Progenitor cell of endocrine pancreas (in vitro differentiated cells): ENCODE data around the gene CDH4. TPM values are rescaled to one million over a fixed set of nuclear protein-coding genes. Genes with fewer than 3 reads are reported as not detected.

Experiments
- DNase-seq: peaks from one replicate; pipeline ENCODE4 v3.0.0; 2021; ENCODE audit warnings: low spot score; ENCODE audit not compliant: unreplicated experiment
- H3K27ac Mint-ChIP-seq: 2 replicates; pipeline ENCODE4 v1.8.0; 2021; ENCODE audit warnings: mild to moderate bottlenecking, moderate library complexity, mixed read lengths
- H3K27me3 Mint-ChIP-seq: 2 replicates; pipeline ENCODE4 v1.8.0; 2021; ENCODE audit warnings: mixed read lengths
- H3K36me3 Mint-ChIP-seq: 2 replicates; pipeline ENCODE4 v1.8.0; 2022; ENCODE audit warnings: mixed read lengths; ENCODE audit not compliant: insufficient read depth
- H3K4me1 Mint-ChIP-seq: 2 replicates; pipeline ENCODE4 v1.8.0; 2021; ENCODE audit warnings: low read depth, mixed read lengths
- H3K4me3 Mint-ChIP-seq: 2 replicates; pipeline ENCODE4 v1.8.0; 2021; ENCODE audit warnings: low read depth, mild to moderate bottlenecking, moderate library complexity, mixed read lengths
- H3K9me3 Mint-ChIP-seq: 2 replicates; pipeline ENCODE4 v1.8.0; 2021; ENCODE audit warnings: low read depth, mixed read lengths
- total RNA-seq: library from RNA; stranded (reverse); gene quantifications from 2 replicates; pipeline ENCODE4 v1.2.1, GENCODE V29; 2021
- TF ChIP-seq, protein P1 (sequence below): fragments of 200-600 bp; sonication (generic); IDR thresholded peaks from one replicate; pipeline ENCODE4 v1.5.0; 2021; ENCODE audit warnings: antibody characterized with exemption, mild to moderate bottlenecking; ENCODE audit not compliant: unreplicated experiment

CDH4 gene
- total RNA-seq, 1 donor from 2014 or later = 0.43 TPM

DNA sequence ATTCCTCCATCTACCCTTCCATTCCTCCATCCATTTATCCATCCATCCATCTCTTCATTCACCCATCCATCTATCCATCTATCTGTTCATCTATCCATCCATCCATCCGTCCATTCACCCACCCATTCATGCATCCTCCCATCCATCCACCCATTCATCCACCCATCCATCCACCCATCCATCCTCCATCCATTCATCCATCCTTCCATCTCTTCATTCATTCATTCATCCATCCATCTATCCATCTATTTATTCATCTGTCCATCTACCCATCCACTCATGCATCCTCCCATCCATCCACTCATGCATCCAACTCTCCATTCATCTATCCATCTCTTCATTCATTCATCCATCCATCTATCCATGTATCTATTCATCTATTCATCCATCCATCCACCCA, 380.9 kb downstream of the CDH4 start:
- H3K27ac Mint-ChIP-seq = no peak overlapping the region
- peaks cover 23% of the 10 kb centered on the region for H3K27me3 Mint-ChIP-seq
- no peaks in the 10 kb centered on the region for H3K4me1 Mint-ChIP-seq
- DNase-seq = no peak
- no peaks in the 10 kb centered on the region for H3K36me3 Mint-ChIP-seq
- H3K4me3 Mint-ChIP-seq = no peak overlapping the region
- TF ChIP-seq, protein P1, sequence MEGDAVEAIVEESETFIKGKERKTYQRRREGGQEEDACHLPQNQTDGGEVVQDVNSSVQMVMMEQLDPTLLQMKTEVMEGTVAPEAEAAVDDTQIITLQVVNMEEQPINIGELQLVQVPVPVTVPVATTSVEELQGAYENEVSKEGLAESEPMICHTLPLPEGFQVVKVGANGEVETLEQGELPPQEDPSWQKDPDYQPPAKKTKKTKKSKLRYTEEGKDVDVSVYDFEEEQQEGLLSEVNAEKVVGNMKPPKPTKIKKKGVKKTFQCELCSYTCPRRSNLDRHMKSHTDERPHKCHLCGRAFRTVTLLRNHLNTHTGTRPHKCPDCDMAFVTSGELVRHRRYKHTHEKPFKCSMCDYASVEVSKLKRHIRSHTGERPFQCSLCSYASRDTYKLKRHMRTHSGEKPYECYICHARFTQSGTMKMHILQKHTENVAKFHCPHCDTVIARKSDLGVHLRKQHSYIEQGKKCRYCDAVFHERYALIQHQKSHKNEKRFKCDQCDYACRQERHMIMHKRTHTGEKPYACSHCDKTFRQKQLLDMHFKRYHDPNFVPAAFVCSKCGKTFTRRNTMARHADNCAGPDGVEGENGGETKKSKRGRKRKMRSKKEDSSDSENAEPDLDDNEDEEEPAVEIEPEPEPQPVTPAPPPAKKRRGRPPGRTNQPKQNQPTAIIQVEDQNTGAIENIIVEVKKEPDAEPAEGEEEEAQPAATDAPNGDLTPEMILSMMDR = no peak
- no peaks in the 10 kb centered on the region for H3K9me3 Mint-ChIP-seq

DNA sequence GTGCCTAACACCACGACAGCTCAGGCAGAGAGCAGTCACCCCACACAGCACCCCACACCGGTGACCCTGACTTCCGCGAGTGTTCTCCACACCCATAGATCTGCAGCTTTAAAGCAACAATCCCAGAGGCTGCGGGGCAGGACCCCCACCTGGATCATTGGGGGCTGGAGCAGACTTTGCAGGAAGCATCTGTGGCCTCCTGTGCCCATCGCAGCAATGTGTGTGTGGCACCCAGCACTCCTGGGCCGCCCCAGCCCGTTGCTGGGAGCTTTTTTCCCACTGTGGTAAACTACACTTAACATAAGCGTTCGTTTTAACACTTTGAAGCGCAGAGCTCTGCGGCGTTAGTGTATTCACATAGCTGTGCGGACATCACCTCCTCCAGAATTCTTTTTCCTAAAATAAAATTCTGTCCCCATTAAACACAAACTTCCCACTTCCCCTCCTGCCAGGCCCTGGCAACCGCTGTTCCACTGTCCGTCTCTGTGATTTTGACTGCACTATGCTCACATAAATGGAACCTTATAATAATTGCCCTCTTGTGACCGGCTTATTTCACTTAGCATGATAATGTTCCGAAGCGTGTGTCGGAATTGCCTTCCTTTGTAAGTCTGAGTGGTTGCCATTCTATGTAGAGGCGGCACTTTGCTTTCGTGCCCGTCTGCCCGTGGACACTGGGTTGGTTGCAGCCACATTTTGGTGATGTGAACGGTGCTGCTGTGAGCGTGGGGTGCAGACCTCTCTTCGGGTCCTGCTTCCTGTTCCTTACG, 382.5 kb downstream of the CDH4 start:
- TF ChIP-seq, protein P1 = no peak
- H3K36me3 Mint-ChIP-seq = no peaks in the 10 kb centered on the region
- peaks cover 30% of the 10 kb centered on the region for H3K27me3 Mint-ChIP-seq
- no peaks in the 10 kb centered on the region for H3K4me1 Mint-ChIP-seq
- no peak overlapping the region for H3K4me3 Mint-ChIP-seq
- no peak for DNase-seq
- no peaks in the 10 kb centered on the region for H3K9me3 Mint-ChIP-seq
- H3K27ac Mint-ChIP-seq = no peak overlapping the region

DNA sequence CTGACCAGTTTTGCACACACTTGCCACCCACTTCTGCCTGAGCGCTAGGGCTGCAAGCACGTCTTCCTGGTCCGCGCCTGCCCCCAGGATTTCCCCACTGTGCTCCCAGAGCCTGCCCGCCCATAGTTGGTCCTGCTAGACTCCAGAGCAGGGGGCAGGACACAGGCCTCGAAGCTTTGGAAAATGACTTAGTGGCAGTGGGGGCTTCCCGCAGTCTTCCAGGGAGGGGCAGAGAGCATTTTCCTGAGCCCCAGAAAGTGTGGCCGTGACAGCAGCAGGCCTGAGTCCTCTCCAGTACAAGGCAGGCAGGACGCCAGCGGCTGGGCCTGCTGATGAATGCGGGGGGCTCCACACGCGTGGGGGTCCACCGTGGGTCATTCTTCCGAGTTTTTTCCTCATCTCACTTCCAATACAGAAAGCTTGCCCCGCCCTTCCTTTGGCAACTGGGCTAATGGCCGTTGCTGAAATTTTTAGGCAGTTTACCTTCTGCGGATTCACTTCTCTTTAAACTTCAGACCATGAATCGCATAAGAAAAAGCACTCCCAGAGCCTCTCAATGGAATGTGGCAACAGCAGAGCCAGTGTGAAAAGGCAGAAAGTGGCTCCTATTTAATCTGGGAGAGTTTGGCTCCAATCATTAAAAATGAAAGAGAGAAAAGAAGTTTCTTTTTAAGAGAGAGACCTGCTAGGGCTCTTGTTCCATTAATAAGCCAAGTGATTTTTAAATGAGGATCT, 383.8 kb downstream of the CDH4 start:
- Mint-ChIP-seq H3K4me1 (no peaks in the 10 kb centered on the region), H3K9me3 (no peaks in the 10 kb centered on the region), H3K27me3 (peaks cover 35% of the 10 kb centered on the region), H3K4me3 (no peak overlapping the region), H3K27ac (no peak overlapping the region), H3K36me3 (no peaks in the 10 kb centered on the region)
- no peak for DNase-seq
- TF ChIP-seq, protein P1 = no peak

DNA sequence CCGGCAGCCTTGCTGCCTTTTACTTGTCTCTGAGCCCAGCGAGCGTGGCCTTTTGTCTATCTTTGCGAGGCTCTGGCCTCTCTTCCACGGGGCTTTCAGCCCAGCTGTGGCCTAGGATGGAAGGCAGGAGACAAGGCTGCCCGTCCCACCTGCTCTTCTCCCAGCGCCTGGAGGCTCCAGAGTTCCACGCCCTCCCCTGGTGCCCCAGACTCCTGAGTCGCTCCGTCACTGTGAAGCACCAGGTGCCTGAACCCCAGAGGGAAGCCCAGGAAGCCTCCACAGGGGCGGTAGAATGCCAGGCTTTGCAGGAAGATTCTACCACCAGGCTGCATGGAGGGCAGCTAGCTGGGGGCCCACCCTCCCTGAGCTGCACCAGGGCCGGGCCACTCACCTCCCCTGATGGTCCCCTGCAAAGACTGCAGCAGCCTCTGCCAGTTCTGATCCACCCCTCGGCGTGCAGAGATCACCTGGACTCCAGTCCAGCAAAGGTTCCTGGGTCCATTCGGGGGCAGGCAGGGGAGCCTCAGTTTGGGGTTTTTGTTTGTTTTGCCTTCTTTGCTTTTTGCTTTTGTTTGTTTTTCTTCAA, 384.6 kb downstream of the CDH4 start:
- Mint-ChIP-seq H3K27ac (no peak overlapping the region), H3K4me1 (no peaks in the 10 kb centered on the region), H3K27me3 (peaks cover 35% of the 10 kb centered on the region), H3K4me3 (no peak overlapping the region), H3K9me3 (no peaks in the 10 kb centered on the region), H3K36me3 (no peaks in the 10 kb centered on the region)
- TF ChIP-seq, protein P1 = no peak
- DNase-seq = no peak

DNA sequence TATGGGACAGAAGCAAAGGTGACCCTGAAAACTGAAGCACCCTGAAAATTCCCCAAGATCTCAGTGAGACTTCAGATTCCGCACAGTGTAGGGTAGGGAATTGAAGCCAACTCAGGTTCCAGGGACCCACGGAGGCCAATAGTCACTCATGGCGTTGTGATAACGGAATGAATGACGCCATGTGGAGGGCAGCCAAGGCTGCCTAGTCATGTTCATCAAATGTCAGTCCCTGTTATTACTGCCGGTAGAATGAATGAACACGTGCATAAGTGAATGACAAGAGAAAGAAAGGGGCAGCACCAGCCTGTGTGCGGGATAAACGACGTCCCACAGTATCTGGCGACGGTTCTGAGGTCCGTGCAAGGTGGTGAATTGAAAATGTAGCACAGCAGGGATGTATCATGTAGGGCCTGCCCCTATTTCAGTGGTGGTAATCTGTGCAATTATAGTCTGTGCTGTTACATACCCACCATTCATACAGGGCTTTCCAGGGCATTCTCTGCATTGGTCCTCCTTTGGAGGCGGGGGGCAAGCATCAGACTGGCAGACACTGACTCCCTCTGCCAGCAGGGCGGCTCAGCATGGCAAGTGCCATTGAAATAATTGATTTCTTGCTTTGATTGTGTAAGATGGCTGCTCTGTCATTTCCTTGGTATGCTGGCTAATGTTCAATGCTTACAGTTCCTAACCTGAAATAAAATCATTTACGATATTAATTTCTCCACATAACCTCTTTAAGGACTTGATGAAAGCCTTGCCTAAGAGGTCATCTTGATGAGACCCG, 386.9 kb downstream of the CDH4 start:
- Mint-ChIP-seq H3K36me3 (no peaks in the 10 kb centered on the region), H3K27me3 (peaks cover 29% of the 10 kb centered on the region), H3K4me3 (no peak overlapping the region), H3K9me3 (no peaks in the 10 kb centered on the region), H3K27ac (no peak overlapping the region), H3K4me1 (no peaks in the 10 kb centered on the region)
- TF ChIP-seq, protein P1 = no peak
- no peak for DNase-seq
